ENCODE results near the gene FBXO3. TPM values are rescaled to one million over a fixed set of nuclear protein-coding genes. Genes with fewer than 3 reads are reported as not detected.

The FBXO3 gene
- total RNA-seq, 4 donors from 2014 or later: 27.8 to 36.3 (median 28.7) TPM

GRCh38 chr11:33716243-33716642 is 58.1 kb downstream of the FBXO3 start:
- peaks cover 0 to 68% (median 17%) of the 10 kb centered on the region in 4 donors for H3K4me1 ChIP-seq
- H3K4me3 ChIP-seq: no peak overlapping the region
- H3K36me3 ChIP-seq: peaks cover 0 to 81% (median 11%) of the 10 kb centered on the region in 3 donors
- DNase-seq (ENCODE audit: low spot score in 2 of 2): no peak
- no peaks in the 10 kb centered on the region for H3K9me3 ChIP-seq
- peak in 3 of 5 experiments; percentile 15 to 25 (median 15) for TF ChIP-seq CTCF (IDR thresholded peaks at IDR 0.05)
- TF ChIP-seq POLR2A (IDR thresholded peaks at IDR 0.05): no peak
- H3K27me3 ChIP-seq: no peaks in the 10 kb centered on the region
- peak overlapping the region in 2 of 4 donors; percentile 45 to 72 for H3K27ac ChIP-seq
- 69 to 77% methylated on average over 2 of the region's 2 CpGs for WGBS, 2 donors

- TF ChIP-seq POLR2A (IDR thresholded peaks at IDR 0.05) (no peak), EP300 (IDR thresholded peaks at IDR 0.05) (no peak), CTCF (IDR thresholded peaks at IDR 0.05) (no peak)
- H3K27ac ChIP-seq: peak overlapping the region in 2 of 4 donors; percentile 45 to 72
- 47 to 65% methylated on average over 4 of the region's 4 CpGs for WGBS, 2 donors
- DNase-seq (ENCODE audit: low spot score in 2 of 2): no peak
- H3K4me3 ChIP-seq: no peak overlapping the region
- peaks cover 0 to 76% (median 15%) of the 10 kb centered on the region in 3 donors for H3K36me3 ChIP-seq
- H3K4me1 ChIP-seq: peaks cover 0 to 67% (median 14%) of the 10 kb centered on the region in 4 donors
- no peaks in the 10 kb centered on the region for H3K9me3 ChIP-seq
- H3K27me3 ChIP-seq: no peaks in the 10 kb centered on the region
Observed at GRCh38 chr11:33713856-33714398, 60.4 kb downstream of the FBXO3 start.

- H3K9me3 ChIP-seq: no peaks in the 10 kb centered on the region
- WGBS, 2 donors: 67 to 79% methylated on average over 5 of the region's 5 CpGs
- no peaks in the 10 kb centered on the region for H3K27me3 ChIP-seq
- H3K4me1 ChIP-seq: peaks cover 0 to 73% (median 14%) of the 10 kb centered on the region in 4 donors
- peak overlapping the region in 2 of 4 donors; percentile 45 to 72 for H3K27ac ChIP-seq
- H3K4me3 ChIP-seq: no peak overlapping the region
- peaks cover 0 to 76% (median 15%) of the 10 kb centered on the region in 3 donors for H3K36me3 ChIP-seq
- no peak for DNase-seq (ENCODE audit: low spot score in 2 of 2)
- no peak for TF ChIP-seq EP300 (IDR thresholded peaks at IDR 0.05)
- TF ChIP-seq CTCF (IDR thresholded peaks at IDR 0.05): no peak
- no peak for TF ChIP-seq POLR2A (IDR thresholded peaks at IDR 0.05)
Observed at GRCh38 chr11:33713151-33713855, 61.0 kb downstream of the FBXO3 start.

- Histone ChIP-seq H3K27ac (no peak overlapping the region), H3K36me3 (peaks cover 0 to 76% (median 15%) of the 10 kb centered on the region in 3 donors), H3K4me3 (no peak overlapping the region), H3K4me1 (peaks cover 0 to 80% (median 15%) of the 10 kb centered on the region in 4 donors), H3K27me3 (no peaks in the 10 kb centered on the region), H3K9me3 (no peaks in the 10 kb centered on the region)
- DNase-seq (ENCODE audit: low spot score in 2 of 2): no peak
- TF ChIP-seq CTCF (IDR thresholded peaks at IDR 0.05) (no peak), POLR2A (IDR thresholded peaks at IDR 0.05) (no peak), EP300 (IDR thresholded peaks at IDR 0.05) (no peak)
- 85 to 88% methylated on average over 3 of the region's 3 CpGs for WGBS, 2 donors
Observed at GRCh38 chr11:33712436-33712835, 61.9 kb downstream of the FBXO3 start.

GRCh38 chr11:33709466-33709865 is 64.9 kb downstream of the FBXO3 start:
- H3K27ac ChIP-seq: peak overlapping the region in 2 of 4 donors; percentile 88
- 33 to 38% methylated on average over 3 of the region's 3 CpGs for WGBS, 2 donors
- peaks cover 3 to 82% (median 30%) of the 10 kb centered on the region in 4 donors for H3K4me1 ChIP-seq
- peaks cover 0 to 63% (median 7%) of the 10 kb centered on the region in 3 donors for H3K36me3 ChIP-seq
- H3K4me3 ChIP-seq: no peak overlapping the region
- H3K27me3 ChIP-seq: no peaks in the 10 kb centered on the region
- no peak for DNase-seq (ENCODE audit: low spot score in 2 of 2)
- TF ChIP-seq CTCF (IDR thresholded peaks at IDR 0.05) (no peak), EP300 (IDR thresholded peaks at IDR 0.05) (peak in 1 of 2 donors; percentile 80), POLR2A (IDR thresholded peaks at IDR 0.05) (peak in 1 of 2 donors; percentile 12)
- no peaks in the 10 kb centered on the region for H3K9me3 ChIP-seq

All from tibial nerve (tissue), 4 donors.